Smooth muscle cell (in vitro differentiated cells): ENCODE results near the gene STON2. TPM values are rescaled to one million over a fixed set of nuclear protein-coding genes. Genes with fewer than 3 reads are reported as not detected.
A peak's percentile ranks its signal among the peaks of the same experiment; 100 is the strongest.

Experiments
- DNase-seq: peaks from one replicate; lab custom pipeline; 2025; ENCODE audit not compliant: unreplicated experiment; lab: John Stamatoyannopoulos, UW
- H2AFZ ChIP-seq: fragments of 200-600 bp; sonication (generic); 2 replicates; pipeline ENCODE4 v1.6.0; 2016; ENCODE audit warnings: antibody characterized with exemption, low read depth, mild to moderate bottlenecking
- H3F3A ChIP-seq: fragments of 200-600 bp; sonication (generic); 2 replicates; pipeline ENCODE4 v1.6.0; 2017; ENCODE audit warnings: antibody characterized with exemption, low read depth
- H3K27ac ChIP-seq: fragments of 200-600 bp; sonication (generic); 2 replicates; pipeline ENCODE4 v1.5.1; 2016; ENCODE audit warnings: low read depth, mild to moderate bottlenecking
- H3K27me3 ChIP-seq: fragments of 200-600 bp; sonication (generic); 2 replicates; pipeline ENCODE4 v1.6.1; 2016; ENCODE audit warnings: low read depth, mild to moderate bottlenecking
- H3K36me3 ChIP-seq: fragments of 200-600 bp; sonication (generic); 2 replicates; pipeline ENCODE4 v1.5.1; 2016; ENCODE audit warnings: low read depth
- H3K4me1 ChIP-seq: fragments of 200-600 bp; sonication (generic); 2 replicates; pipeline ENCODE4 v1.5.1; 2016; ENCODE audit warnings: low read depth
- H3K4me2 ChIP-seq: fragments of 200-600 bp; sonication (generic); 2 replicates; pipeline ENCODE4 v1.6.0; 2016; ENCODE audit warnings: mild to moderate bottlenecking
- H3K4me3 ChIP-seq: fragments of 200-600 bp; sonication (generic); 2 replicates; pipeline ENCODE4 v1.5.1; 2016; ENCODE audit warnings: mild to moderate bottlenecking
- H3K79me2 ChIP-seq: fragments of 200-600 bp; sonication (generic); 2 replicates; pipeline ENCODE4 v1.6.0; 2016; ENCODE audit warnings: low read depth, mild to moderate bottlenecking
- H3K9ac ChIP-seq: fragments of 200-600 bp; sonication (generic); 2 replicates; pipeline ENCODE4 v1.6.0; 2016; ENCODE audit warnings: low read depth
- H3K9me3 ChIP-seq: fragments of 200-600 bp; sonication (generic); replicated peaks from 2 replicates; pipeline ENCODE4 v1.5.1; 2016; ENCODE audit warnings: low read depth
- H4K20me1 ChIP-seq: fragments of 200-600 bp; sonication (generic); 2 replicates; pipeline ENCODE4 v1.6.0; 2016; ENCODE audit warnings: low read depth
- WGBS: methylation state at CpG from one replicate; pipeline ENCODE4 v1.1.7; 2016; ENCODE audit warnings: low lambda C conversion rate; 5-methylcytosine and 5-hydroxymethylcytosine counted together
- polyA plus RNA-seq: library from polyadenylated mRNA; unstranded; fragments of >200 nt; fragmentation: Nextera tagmentation; extraction: Ambion mirVana; gene quantifications from 2 replicates; pipeline ENCODE4 v1.2.1, GENCODE V29; 2016
- total RNA-seq: library from RNA; depleted of rRNA; stranded (reverse); fragments of >200 nt; gene quantifications from 2 replicates; pipeline ENCODE4 v1.2.3, GENCODE V29; 2014
- TF ChIP-seq, protein P1 (sequence below): fragments of 200-600 bp; sonication (generic); IDR thresholded peaks from 2 replicates; pipeline ENCODE4 v1.5.1; 2017; ENCODE audit warnings: borderline replicate concordance, mild to moderate bottlenecking, antibody characterized with exemption; ENCODE audit not compliant: insufficient read depth, poor library complexity, severe bottlenecking

Gene STON2
- total and polyA plus RNA-seq, 2 experiments from 2014 or later, result 1.7 to 43.6 TPM

DNA sequence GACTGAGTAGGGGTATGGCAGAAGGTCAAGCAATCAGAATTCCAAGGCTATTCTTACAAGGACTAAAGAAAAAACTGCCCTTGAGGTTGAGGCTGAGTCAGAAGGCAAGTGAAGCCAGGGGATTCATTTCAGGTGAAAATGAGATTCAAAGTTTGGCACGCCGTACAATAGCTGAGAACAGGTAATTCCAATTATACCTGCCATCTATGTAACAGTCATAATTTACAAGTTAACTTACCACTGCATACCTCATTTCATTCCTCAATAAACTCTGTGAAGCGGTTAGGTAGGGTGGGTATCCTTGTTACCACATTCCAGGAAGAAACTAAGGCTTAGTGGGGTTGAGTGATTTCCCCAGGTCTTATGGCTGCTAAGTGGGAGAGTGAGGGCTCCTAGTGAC lies 64.1 kb downstream of the STON2 start:
- Histone ChIP-seq H3K27me3 (no peaks in the 10 kb centered on the region), H4K20me1 (no peaks in the 10 kb centered on the region), H3K4me1 (peaks cover 7% of the 10 kb centered on the region), H2AFZ (no peak overlapping the region), H3K9ac (no peak overlapping the region), H3K36me3 (no peaks in the 10 kb centered on the region), H3K27ac (no peak overlapping the region), H3F3A (no peaks in the 10 kb centered on the region), H3K9me3 (no peaks in the 10 kb centered on the region), H3K4me2 (no peak overlapping the region), H3K4me3 (no peak overlapping the region), H3K79me2 (no peaks in the 10 kb centered on the region)
- WGBS, result 87% methylated on average over 3 of the region's 3 CpGs
- DNase-seq, result no peak
- TF ChIP-seq, protein P1, sequence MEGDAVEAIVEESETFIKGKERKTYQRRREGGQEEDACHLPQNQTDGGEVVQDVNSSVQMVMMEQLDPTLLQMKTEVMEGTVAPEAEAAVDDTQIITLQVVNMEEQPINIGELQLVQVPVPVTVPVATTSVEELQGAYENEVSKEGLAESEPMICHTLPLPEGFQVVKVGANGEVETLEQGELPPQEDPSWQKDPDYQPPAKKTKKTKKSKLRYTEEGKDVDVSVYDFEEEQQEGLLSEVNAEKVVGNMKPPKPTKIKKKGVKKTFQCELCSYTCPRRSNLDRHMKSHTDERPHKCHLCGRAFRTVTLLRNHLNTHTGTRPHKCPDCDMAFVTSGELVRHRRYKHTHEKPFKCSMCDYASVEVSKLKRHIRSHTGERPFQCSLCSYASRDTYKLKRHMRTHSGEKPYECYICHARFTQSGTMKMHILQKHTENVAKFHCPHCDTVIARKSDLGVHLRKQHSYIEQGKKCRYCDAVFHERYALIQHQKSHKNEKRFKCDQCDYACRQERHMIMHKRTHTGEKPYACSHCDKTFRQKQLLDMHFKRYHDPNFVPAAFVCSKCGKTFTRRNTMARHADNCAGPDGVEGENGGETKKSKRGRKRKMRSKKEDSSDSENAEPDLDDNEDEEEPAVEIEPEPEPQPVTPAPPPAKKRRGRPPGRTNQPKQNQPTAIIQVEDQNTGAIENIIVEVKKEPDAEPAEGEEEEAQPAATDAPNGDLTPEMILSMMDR, result no peak

- no peak overlapping the region for H3K4me3 ChIP-seq
- no peaks in the 10 kb centered on the region for H3K27me3 ChIP-seq
- no peak for DNase-seq
- H3F3A ChIP-seq, result peaks cover 3% of the 10 kb centered on the region
- TF ChIP-seq, protein P1, result no peak
- H2AFZ ChIP-seq, result no peak overlapping the region
- no peak overlapping the region for H3K27ac ChIP-seq
- no peaks in the 10 kb centered on the region for H3K36me3 ChIP-seq
- WGBS, result 93% methylated on average over 1 of the region's 1 CpG
- H3K79me2 ChIP-seq, result no peaks in the 10 kb centered on the region
- H3K4me1 ChIP-seq, result peaks cover 7% of the 10 kb centered on the region
- H3K4me2 ChIP-seq, result no peak overlapping the region
- H4K20me1 ChIP-seq, result no peaks in the 10 kb centered on the region
- H3K9me3 ChIP-seq, result no peaks in the 10 kb centered on the region
- no peak overlapping the region for H3K9ac ChIP-seq
These were observed 67.4 kb downstream of the STON2 start for GRCh38 chr14:81332725-81333124.

- no peak for DNase-seq
- 82% methylated on average over 4 of the region's 4 CpGs for WGBS
- Histone ChIP-seq H2AFZ (no peak overlapping the region), H3K36me3 (no peaks in the 10 kb centered on the region), H3K9me3 (no peaks in the 10 kb centered on the region), H3K4me1 (peaks cover 7% of the 10 kb centered on the region), H3F3A (peaks cover 3% of the 10 kb centered on the region), H3K4me3 (no peak overlapping the region), H3K27me3 (no peaks in the 10 kb centered on the region), H3K4me2 (no peak overlapping the region), H3K27ac (peak overlapping the region; percentile 78), H3K79me2 (no peaks in the 10 kb centered on the region), H4K20me1 (no peaks in the 10 kb centered on the region), H3K9ac (no peak overlapping the region)
- TF ChIP-seq, protein P1, result no peak
These were observed 68.7 kb downstream of the STON2 start for GRCh38 chr14:81331229-81332021.
